Chondrocyte (in vitro differentiated cells): ENCODE measurements around the gene AGBL1. TPM values are rescaled to one million over a fixed set of nuclear protein-coding genes. Genes with fewer than 3 reads are reported as not detected.

Source experiments
- DNase-seq: peaks from one replicate; pipeline ENCODE4 v3.0.0; 2021; ENCODE audit warnings: mixed read lengths, low spot score
- H3K27ac Mint-ChIP-seq: one replicate; pipeline ENCODE4 v1.8.0; 2021; ENCODE audit warnings: mild to moderate bottlenecking, moderate library complexity, mixed read lengths; ENCODE audit not compliant: unreplicated experiment
- H3K27me3 Mint-ChIP-seq: 2 replicates; pipeline ENCODE4 v1.8.0; 2021; ENCODE audit warnings: low read depth, mixed read lengths
- H3K36me3 Mint-ChIP-seq: 2 replicates; pipeline ENCODE4 v1.8.0; 2021; ENCODE audit warnings: low read depth, mixed read lengths
- H3K4me1 Mint-ChIP-seq: 2 replicates; pipeline ENCODE4 v1.8.0; 2021; ENCODE audit warnings: low read depth, mild to moderate bottlenecking, mixed read lengths
- H3K4me3 Mint-ChIP-seq: one replicate; pipeline ENCODE4 v1.8.0; 2021; ENCODE audit warnings: mild to moderate bottlenecking, moderate library complexity, mixed read lengths; ENCODE audit not compliant: unreplicated experiment
- H3K9me3 Mint-ChIP-seq: 2 replicates; pipeline ENCODE4 v1.8.0; 2021; ENCODE audit warnings: low read depth, mixed read lengths
- total RNA-seq: library from RNA; stranded (reverse); gene quantifications from 3 replicates; pipeline ENCODE4 v1.2.1, GENCODE V29; 2021
- TF ChIP-seq, protein P1 (sequence below): fragments of 200-600 bp; sonication (generic); IDR thresholded peaks from 2 replicates; pipeline ENCODE4 v1.5.0; 2021; ENCODE audit warnings: antibody characterized with exemption, mild to moderate bottlenecking, moderate library complexity

The AGBL1 gene
- total RNA-seq, 1 donor from 2014 or later: not detected

DNA sequence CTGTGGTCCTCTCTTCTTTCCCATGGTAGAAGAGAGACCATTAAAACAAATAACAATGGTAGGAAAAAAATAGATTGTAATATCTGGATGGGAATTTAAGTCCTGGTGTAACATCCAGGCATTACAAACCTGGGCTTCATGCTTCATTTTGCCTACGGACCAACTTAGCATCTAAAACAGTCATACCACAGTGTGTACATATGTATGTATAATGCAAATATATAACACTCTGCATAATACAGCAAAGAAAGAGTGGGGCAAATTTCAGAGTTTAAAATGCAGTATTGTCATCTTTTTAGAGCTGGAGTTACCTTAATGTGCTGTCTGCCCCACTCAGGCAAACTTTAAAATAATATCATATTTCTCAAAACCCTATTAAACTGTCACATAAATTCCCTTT lies 298.2 kb downstream of the AGBL1 start:
- no peak for DNase-seq
- Mint-ChIP-seq H3K27ac (no peak overlapping the region), H3K27me3 (no peaks in the 10 kb centered on the region), H3K4me3 (no peak overlapping the region), H3K4me1 (no peaks in the 10 kb centered on the region), H3K36me3 (no peaks in the 10 kb centered on the region), H3K9me3 (peaks cover 13% of the 10 kb centered on the region)
- TF ChIP-seq, protein P1, sequence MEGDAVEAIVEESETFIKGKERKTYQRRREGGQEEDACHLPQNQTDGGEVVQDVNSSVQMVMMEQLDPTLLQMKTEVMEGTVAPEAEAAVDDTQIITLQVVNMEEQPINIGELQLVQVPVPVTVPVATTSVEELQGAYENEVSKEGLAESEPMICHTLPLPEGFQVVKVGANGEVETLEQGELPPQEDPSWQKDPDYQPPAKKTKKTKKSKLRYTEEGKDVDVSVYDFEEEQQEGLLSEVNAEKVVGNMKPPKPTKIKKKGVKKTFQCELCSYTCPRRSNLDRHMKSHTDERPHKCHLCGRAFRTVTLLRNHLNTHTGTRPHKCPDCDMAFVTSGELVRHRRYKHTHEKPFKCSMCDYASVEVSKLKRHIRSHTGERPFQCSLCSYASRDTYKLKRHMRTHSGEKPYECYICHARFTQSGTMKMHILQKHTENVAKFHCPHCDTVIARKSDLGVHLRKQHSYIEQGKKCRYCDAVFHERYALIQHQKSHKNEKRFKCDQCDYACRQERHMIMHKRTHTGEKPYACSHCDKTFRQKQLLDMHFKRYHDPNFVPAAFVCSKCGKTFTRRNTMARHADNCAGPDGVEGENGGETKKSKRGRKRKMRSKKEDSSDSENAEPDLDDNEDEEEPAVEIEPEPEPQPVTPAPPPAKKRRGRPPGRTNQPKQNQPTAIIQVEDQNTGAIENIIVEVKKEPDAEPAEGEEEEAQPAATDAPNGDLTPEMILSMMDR: no peak

DNA sequence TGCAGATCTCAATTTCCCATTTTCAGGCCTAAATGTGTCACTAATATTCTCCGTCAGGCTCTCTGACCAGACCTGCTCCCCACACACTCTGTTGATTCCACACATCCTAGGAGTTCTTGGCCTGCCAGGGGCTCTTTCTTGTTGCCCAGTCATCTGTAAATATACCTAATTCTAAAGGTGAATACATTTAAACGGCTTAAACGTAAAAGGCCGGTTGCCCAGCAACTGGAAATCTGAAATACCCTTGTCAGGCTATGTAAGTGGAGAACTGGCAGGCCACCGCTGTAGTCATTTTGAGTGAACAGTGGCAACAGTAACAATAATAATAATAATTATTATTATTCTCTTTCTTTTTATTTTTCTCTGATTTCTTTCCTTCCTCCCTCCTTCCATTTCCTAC lies 302.7 kb downstream of the AGBL1 start:
- TF ChIP-seq, protein P1: no peak
- Mint-ChIP-seq H3K9me3 (no peaks in the 10 kb centered on the region), H3K36me3 (no peaks in the 10 kb centered on the region), H3K27ac (no peak overlapping the region), H3K4me1 (no peaks in the 10 kb centered on the region), H3K4me3 (no peak overlapping the region), H3K27me3 (peaks cover 4% of the 10 kb centered on the region)
- DNase-seq: no peak

DNA sequence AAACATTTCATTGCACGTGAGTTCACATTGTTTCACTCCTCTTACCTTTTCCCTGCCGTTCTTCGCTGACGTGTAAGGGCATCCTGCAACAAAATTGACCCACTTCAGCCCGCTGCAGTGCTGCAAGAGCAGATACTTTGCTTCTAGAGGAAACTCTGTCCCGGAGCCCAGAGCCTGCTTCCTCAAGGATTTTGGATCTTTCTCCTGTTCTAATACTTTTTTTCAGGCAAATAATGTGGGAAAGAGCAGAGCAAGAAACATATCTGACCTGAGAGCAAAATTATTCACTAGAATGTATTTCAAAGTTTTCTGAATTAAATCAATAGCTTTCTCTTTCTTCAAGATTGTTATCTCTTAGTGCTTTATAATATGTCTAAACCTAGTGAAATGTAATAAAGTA lies 303.9 kb downstream of the AGBL1 start:
- H3K36me3 Mint-ChIP-seq: no peaks in the 10 kb centered on the region
- H3K4me1 Mint-ChIP-seq: no peaks in the 10 kb centered on the region
- DNase-seq: no peak
- no peaks in the 10 kb centered on the region for H3K9me3 Mint-ChIP-seq
- H3K27me3 Mint-ChIP-seq: peaks cover 4% of the 10 kb centered on the region
- H3K27ac Mint-ChIP-seq: no peak overlapping the region
- TF ChIP-seq, protein P1: no peak
- no peak overlapping the region for H3K4me3 Mint-ChIP-seq

DNA sequence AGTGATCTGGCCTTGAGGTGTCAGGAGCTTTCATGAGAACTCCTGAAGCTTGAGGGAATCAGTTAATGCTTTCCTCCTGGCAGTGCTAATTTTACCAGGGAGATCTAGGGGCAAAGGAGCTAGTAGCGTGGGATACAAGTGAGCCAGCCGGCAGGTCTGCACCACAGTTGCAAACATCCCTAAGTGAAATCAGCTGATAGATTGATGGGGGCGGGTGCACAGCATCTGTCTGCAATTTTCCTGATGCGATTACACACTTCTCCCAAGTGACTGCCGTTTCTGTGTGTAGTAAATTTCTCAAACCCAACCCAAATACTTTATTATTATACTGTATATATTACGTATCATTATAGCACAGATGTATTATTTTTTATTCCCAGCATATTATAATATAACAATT lies 304.5 kb downstream of the AGBL1 start:
- H3K36me3 Mint-ChIP-seq: no peaks in the 10 kb centered on the region
- H3K27ac Mint-ChIP-seq: no peak overlapping the region
- H3K4me3 Mint-ChIP-seq: no peak overlapping the region
- no peak for DNase-seq
- H3K4me1 Mint-ChIP-seq: no peaks in the 10 kb centered on the region
- TF ChIP-seq, protein P1: no peak
- peaks cover 4% of the 10 kb centered on the region for H3K27me3 Mint-ChIP-seq
- no peaks in the 10 kb centered on the region for H3K9me3 Mint-ChIP-seq

DNA sequence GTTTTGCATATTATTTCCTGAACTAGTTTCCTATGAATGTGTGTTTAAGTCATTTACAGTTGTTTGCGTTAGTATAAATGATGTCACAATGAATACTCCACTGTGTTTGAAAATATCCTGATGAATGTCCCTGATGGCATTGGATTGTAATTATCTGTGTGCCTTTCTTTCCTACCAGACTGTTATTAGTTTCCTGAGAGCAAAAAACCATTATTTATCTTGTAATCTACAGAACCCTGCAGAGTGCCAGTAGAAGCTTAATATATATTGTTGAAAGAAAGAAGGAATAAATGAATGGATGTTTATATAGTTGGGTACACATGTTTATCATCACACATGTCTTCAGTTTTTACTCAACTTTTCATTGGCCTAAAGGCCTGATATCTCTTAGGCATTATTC lies 312.6 kb downstream of the AGBL1 start:
- Mint-ChIP-seq H3K9me3 (no peaks in the 10 kb centered on the region), H3K27me3 (peaks cover 1% of the 10 kb centered on the region), H3K4me1 (no peaks in the 10 kb centered on the region), H3K27ac (no peak overlapping the region), H3K36me3 (no peaks in the 10 kb centered on the region), H3K4me3 (no peak overlapping the region)
- TF ChIP-seq, protein P1: no peak
- DNase-seq: no peak
